GM19239 (cell line): ENCODE data around the gene KLHL29.

ENCODE experiments used
- DNase-seq: peaks from one replicate; pipeline ENCODE4 v3.0.0; 2011; ENCODE audit warnings: low spot score; ENCODE audit not compliant: insufficient read length
- FAIRE-seq: peaks from 2 replicates; lab custom pipeline; 2011; peaks lifted over from hg19 to GRCh38; lab: Jason Lieb, UNC

The KLHL29 gene

DNA sequence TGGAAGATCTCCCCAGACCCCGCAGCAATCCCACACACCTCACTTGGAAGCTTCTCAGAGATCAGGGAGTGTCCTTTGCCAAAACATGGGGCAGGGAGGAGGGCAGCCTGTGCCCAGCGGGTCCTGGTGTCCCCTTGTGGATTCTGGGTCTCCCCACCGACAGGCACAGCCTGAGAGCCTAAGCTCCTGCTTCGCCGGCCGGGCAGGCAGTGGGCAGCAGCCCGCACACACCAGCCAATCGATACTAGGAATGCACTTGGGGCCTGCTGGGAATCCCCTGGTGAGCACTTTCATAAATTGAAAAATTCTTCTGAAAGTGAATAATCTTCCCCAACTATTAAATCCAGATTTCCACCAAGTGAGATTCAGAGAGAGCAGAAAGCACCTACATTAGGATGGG is 296.0 kb downstream of the KLHL29 start:
- FAIRE-seq, result no peak
- DNase-seq, result no peak

DNA sequence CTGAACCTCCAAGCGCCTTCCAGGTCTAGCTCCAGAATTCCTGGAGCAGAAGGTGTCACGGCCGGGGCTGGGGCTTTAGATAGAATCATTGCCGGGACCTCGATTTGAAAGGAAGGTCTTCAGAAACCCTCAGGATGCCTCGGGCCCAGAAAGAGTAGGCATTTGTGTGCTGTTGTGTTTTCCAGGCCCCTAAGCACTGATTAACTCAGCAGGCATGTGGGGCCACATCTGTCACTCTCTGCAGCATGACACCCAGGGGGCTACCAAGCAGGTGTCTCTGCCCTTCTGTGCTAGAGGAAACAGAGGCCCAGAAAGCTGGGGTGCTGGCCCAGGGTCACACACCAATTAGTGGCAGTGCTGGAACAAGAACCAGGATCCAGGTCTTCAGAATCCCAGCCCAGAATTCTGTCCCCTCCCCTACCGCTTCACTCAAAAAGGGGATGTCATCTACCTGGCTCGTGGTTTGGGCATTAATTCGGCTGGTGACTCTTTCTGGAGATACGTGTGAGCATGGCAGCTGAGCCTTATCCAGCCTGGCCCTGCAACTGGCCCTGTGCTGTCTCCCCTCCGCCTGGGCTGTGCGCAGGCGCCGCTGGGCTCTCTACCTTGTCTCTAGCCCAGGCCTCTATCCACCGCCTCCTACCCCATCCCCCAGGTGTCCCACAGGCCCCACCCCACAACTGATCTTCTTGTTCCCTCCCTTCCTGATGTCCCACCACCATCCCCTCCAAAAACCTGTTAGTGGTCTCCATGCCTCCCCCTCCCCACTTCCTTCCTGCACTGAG is 296.6 kb downstream of the KLHL29 start:
- no peak for DNase-seq
- no peak for FAIRE-seq

DNA sequence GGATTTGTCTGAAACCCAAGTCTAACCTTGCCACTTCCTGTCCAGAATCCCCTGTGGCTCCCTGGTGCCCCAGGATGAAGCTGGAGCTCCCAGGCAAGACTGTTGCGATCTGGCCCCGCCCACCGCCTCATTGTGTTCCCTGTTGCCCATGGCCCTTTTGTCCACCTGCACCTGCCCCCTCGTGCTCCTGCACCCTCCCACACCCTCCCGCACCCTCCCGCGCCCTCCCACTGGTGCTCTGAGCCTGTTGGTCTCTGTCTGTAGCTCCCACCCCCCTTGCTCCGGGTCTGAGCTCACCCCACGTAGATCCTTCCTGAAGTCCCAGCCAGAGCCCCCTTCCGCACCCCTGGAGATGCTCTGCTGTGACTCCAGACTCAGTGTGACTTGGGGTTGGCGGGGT is 297.5 kb downstream of the KLHL29 start:
- DNase-seq (no peak), FAIRE-seq (no peak)

DNA sequence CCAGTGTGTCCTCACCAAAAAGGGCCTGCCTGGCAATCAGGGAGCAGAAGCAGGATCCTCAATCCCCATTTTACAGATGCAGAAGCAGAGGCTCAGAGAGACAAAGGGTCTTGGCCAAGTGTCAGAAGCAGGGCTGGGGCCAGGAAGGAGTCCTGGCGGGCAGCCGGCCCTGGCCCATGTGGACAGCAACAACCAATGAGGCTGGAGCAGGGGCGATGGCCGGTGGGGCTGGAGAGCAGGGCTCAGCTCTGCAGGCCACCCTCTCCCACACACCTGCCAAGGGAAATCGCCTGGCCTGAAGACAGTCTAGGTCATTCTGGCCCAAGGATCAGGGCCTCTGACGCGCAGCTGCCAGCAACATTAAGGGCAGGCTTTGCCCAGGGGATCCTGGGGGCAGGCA is 298.0 kb downstream of the KLHL29 start:
- DNase-seq (no peak), FAIRE-seq (no peak)

DNA sequence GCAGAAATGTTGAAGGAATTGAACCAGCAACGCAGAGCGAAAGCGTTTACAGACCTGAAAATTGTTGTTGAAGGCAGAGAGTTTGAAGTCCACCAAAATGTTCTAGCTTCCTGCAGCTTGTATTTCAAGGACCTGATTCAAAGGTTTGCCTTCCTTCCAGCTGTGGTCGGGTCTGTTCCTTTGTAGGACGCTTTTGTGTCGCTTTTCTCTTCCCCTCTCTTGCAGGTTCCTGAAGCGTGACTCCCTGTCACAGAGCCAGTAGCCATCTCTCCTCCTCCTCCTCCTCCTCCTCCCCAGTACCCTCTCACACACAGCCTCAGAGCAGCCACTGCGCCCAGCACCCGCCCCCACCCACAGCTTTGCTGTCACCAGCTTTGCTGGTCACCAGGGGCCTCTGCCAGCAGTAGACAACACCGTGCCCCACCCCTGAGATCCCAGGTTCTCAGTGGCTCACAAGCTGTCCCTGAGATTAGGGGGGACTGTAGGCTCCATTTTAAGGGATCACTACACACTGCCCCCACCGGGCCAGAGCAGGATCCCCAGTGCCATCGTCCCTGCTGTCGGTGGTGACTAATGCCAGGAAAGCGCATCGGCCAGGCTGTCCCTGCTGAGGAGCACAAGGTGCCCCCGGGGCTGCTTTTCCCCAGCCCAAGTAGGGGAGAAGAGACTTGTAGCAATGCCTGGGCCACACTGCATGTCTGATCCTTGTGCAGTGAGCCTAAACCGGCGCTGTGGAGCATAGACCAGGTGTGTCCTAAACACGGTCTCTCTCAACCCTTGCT is 299.6 kb downstream of the KLHL29 start:
- DNase-seq (no peak), FAIRE-seq (peak; percentile 21)

DNA sequence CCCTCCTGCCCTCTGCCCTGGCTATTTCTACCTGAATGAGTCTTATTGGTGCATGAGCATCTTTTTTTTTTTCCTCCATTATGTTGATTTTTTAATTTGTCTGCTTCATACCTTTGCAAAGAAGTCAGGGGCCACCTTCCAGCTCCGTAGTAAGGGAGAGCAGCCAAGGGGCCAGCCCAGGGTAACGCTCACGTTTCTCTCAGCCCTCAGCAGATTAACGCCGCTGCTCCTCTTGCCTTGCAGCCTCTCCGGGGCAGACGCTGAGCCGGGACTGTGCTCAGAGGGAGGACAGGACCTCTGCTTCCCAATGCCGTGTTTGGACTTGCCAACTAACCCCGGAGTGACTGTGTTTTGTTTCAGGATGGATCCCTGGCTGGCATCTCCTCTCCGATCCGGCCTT is 300.2 kb downstream of the KLHL29 start:
- FAIRE-seq, result no peak
- no peak for DNase-seq

DNA sequence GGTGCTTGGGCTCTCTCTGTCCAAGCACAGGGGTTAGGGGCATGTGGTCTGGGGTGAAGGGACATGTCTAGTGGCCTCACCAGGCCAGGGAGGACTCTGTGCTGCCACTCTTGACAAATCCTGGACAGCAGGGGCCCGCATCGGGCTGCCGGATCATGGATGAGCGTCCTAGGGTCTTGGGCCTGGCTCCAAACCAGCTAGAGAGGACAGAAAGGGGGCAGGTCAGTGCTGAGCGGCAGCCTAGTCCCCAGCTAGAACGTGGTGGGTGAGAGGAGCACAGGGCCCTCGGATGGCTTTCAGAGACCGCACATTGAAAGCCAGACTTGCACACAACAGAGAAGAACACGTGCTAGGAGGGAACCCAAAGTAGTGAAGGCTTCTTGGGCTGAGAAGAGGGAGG is 300.7 kb downstream of the KLHL29 start:
- FAIRE-seq (no peak), DNase-seq (no peak)

DNA sequence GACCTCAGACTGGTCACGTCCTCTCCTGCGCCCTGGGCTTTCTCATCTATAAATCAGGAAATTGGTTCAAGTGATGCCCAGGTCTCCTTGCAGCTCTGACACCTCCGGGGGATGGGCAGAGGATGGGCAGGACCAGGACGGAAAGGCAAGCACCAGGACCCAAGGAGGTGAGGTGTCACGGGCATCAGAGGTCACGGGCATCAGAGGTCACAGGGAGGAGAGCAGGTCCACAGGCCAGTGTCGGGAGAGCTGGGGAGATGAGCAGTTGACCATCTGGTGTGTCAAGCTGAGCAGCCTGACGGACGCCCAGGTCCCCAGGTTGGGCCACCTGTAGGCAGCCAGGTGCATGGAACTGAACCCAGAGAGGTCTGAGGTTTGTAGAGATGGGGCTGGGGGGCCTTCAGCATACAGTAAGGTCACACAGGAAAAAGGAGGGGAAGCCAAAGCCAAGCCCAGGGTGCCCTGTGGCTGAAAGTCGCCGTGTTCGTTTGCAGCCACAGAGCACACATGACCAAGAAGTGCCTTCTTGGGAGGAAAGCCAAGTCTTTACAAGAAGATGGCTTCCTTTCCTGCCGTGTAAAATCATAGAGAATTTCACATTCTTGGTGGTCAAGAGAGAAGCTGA is 301.5 kb downstream of the KLHL29 start:
- no peak for DNase-seq

DNA sequence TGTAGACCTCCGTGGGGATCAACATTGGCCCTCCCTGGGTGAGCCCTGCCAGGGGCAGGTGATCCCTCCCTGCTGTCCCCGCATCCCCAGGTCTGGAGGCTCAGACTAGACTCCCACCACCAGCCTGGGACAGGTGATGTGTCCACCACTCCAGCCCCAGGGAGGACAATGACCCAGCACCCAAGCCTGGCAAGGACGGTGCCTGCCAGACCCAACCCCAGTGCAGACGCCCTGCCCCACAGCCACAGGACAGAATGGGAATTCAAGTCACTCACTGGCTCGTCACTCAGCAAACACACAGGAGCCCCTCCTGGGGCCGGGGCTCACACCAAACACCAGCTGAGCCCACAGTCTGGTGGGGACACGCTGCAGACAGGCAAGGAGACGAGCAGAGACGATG is 302.2 kb downstream of the KLHL29 start:
- DNase-seq (no peak), FAIRE-seq (no peak)

More for the DNA sequence above, 301.5 kb downstream of the KLHL29 start:
- FAIRE-seq, result no peak

DNA sequence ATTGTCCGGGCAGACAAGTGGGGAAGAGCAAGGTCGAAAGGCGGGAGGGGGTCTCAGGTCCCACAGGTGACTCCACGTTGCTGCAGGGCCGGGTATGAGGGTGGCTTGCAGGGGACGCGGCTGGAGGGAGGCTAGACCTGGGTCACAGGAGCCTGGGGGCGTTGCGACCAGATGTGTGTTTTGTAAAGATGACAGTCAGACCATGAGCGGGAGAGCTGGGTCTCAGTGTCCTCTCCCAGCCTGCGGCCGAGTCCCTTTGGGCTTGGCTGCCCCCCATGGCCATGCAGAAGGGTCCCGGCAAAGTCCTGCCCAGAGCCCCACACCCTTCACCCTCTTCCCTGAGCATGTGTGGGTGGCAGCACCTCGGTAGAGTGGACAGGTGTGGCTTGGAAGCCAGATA is 302.7 kb downstream of the KLHL29 start:
- no peak for DNase-seq
- no peak for FAIRE-seq

DNA sequence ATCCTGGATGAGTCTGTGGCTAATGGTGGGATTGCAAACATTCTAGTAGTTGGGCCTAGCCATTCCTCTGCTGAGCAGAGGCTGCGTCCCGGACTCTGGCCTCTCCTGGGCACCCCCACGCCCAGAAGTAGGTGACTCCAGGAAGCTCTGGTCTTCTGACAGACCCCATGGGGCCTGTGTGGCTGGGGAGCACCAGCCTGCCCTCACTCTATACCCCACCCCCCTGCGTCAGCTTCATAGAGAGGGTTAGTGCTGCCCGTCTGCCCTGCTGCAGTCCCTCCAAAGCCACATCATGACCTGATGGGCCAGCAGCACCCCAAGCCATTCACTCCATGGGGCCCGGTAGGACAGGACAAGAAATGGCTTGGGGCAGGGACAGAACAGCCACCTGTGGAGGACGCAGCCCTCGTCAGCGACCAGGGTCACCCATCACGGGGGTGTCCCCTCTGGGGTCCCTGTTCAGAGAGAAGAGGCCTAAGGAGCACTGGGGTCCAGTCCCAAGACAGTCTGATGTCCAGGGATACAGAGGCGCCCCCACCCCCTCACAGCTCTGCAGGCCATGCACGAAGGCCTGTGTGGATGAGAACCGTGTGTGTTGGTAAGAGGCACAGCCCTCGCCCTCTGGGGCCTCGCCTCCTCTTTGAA is 303.6 kb downstream of the KLHL29 start:
- DNase-seq (no peak), FAIRE-seq (no peak)

DNA sequence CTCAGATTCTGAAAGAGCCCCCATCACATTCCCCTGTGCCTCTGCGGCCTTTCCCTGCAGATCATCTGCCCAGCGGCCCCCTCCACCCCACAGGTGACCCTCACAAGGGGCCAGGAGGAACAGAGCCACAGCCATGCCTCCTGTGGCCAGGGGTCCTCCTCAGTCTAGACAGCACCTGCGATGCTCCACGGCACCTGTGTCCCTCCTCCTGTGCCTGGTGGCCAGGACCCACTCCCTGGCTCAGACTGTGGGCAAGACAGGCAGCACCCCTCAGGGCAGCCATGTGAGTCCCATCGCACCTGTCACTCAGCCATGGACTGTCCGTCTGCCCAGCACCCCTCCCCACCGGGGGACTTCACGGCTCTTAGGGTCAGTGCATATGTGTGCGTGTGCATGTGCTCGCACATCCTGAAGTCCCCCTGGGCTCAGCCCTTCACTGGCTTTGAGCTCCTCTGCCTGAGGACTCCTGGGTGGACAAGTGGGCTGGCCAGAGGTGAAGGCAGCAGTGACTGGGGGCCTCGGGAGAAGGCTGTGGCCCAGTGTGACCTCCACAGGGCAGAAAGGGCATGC is 304.2 kb downstream of the KLHL29 start:
- no peak for FAIRE-seq

DNA sequence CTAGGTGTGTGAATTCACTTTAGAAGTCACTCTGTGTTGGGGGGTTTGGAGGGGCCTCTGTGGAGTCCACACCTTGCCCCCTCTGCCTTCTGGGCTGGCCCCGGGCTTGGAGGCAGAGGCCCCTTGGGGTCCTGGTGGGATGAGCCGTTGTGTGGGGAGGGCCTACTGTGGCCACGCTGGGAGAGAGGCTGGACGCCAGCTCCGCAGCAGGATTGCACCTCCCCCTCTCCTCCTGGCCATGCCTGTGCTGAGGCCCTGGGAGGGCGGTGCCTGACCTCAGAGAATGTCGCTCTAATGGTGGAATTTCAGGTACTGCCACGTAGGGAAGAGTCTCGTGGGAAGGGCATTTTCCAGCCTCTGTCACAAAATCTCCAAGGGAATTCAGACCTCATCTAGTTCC is 304.9 kb downstream of the KLHL29 start:
- DNase-seq, result no peak
- no peak for FAIRE-seq

More for the DNA sequence above, 304.2 kb downstream of the KLHL29 start:
- no peak for DNase-seq

DNA sequence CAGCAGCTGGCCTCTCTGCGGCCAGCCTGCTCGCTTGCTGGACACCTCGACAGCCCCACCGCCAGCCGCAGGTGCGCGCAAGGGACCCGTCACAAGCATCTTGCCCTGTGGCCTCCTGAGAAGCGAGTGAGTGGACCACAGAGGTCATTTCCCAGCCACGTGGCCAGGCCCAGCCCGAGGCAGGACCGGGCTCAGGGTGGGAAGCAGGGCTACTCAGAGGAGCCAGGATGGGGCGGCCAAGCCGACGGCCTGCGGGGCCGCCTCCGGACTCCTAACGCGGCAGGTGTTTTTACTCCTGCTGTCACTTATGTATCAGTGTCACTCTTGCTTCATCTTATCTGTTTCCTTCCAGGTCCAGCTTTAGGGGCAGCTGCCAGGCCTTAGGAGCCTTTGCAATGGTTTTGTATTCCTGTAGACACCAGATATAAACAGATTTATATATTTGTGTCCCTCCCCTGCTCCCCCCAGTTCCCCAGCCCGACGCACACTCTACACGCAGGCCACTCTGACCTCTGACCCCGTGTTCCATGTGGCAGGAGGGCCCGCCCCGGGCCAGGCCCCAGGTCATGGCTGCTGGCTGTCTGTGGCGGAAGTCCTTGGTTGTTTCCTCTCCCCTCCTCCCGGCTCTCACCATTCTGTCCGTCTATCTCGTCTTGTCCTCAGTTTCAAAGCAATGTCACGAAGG is 305.6 kb downstream of the KLHL29 start:
- DNase-seq (no peak), FAIRE-seq (no peak)

DNA sequence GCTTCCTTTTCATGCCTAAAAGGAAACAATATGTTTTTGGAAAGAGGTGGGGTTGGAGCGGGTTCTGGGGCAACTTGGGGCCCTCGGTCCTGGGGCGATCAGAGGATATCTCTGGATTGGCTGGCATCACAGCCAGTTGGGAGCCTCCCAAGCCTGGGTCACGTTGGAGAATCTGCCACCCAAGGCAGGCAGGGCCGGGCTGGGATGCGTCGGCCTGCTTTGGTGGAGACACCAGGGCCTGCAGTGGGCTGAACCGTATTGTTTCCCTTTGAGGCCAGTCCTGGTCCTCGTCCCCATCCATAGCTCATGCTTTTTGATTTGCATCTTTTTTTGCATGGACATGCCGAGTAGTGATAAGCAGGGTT is 306.1 kb downstream of the KLHL29 start:
- FAIRE-seq (no peak), DNase-seq (no peak)

DNA sequence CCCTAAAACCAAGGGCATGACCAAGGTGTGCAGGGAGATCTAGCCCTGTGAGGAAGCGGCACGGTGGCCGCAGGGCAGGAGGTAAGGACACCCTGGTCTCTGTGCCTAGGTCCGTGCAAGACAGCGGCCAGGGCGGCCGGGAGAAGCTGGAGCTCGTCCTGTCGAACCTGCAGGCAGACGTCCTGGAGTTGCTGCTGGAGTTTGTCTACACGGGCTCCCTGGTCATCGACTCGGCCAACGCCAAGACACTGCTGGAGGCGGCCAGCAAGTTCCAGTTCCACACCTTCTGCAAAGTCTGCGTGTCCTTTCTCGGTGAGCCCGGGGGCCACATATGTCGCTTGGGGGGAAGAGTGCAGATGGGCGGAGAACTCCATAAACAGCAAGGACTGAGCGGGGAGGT is 306.6 kb downstream of the KLHL29 start:
- FAIRE-seq (no peak), DNase-seq (no peak)

DNA sequence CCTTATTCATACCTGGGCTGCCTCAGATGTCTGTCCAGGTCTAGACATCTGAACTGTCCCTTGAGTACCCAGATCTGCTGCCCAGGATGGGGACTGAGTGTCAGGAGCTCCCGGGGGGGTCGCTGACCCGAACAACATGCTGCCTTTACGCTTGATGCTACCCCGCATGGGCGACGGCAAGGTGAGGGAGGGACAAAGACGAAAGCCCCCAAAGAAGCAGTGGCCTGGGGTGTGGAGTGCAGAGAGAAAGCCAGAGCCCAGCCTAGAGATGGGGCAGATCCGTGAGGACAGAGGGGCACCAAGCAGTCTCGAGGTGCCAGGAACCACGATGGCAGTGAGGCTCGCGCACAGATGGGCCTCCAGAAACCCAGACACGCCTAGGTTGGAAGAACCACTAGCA is 307.3 kb downstream of the KLHL29 start:
- DNase-seq (no peak), FAIRE-seq (no peak)

DNA sequence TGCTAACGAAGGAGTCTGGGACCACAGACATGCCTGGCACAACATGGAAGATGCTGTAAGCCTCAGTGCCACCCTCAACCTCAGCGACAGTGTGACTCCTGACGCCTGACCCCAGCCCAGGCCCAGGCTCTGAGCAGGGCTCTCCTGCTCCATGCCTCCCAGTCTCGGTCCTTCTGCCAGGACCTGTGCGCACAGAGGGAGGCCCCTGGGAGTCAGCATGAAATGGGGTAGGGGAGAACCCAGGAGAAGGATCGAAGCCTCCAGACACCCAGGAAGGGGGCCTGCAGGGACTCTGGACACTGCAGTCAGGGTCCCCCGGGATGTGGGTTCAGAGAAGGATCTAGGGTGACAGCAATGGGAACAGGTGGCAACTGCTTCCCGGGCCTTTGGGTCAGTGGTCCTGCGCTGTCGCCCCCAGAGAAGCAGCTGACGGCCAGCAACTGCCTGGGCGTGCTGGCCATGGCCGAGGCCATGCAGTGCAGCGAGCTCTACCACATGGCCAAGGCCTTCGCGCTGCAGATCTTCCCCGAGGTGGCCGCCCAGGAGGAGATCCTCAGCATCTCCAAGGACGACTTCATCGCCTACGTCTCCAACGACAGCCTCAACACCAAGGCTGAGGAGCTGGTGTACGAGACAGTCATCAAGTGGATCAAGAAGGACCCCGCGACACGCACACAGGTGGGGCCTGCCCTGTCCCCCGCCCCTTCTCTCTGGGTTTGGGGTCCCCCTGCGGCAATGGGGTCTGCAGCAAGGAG is 308.0 kb downstream of the KLHL29 start:
- DNase-seq, result no peak
- no peak for FAIRE-seq

DNA sequence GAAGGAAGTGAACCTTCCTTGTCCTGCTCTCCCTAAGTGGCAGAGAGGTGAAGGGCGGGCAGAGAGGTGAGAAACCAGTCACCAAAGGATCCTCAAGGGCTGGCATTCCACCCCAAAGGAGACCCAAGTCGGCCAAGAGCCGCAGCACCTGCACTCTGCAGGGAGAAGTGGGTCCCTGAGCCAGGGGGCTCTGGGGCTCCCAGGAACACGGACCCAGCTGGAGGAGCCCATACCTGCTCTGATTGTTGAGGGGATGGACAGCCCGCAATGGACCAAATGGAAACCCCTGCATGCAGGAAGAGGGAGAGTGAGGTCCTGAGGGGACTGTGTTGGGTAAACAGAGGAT is 308.6 kb downstream of the KLHL29 start:
- no peak for DNase-seq
- no peak for FAIRE-seq
